Measurements from ENCODE around the gene NCKAP5.

DNA sequence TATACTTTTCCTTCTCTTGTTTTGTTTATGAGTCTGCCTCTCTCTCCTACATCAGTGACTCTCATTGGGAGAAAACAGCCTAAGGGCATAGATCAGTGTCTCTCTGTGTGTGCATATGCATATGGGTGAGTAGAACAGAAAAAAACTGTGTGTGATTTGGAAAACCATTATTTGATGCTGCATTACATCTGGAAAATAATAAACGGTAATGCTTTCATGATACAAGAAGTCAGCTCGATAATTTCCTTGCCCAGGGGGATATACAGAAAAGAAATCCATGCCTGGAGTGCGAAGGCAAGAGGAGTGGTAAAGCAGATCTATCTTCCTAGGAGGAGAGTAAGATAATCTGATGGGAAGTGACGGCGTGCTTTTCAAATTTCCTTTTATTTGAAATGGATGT is 676.8 kb downstream of the NCKAP5 start:
- TF ChIP-seq POLR2AphosphoS5 (IDR thresholded peaks at IDR 0.05; ENCODE audit: low read depth, low read length) (no peak), SIN3A (IDR thresholded peaks at IDR 0.05; ENCODE audit: borderline replicate concordance, insufficient read depth, low read length) (no peak), TAF1 (IDR thresholded peaks at IDR 0.05; ENCODE audit: borderline replicate concordance, insufficient read depth, low read length) (no peak)

All from PFSK-1 (cell line).